Activated CD4-positive, alpha-beta memory T cell treated with anti-CD3 and anti-CD28 coated beads, Interleukin-2, amount 10 ng/mL, durations not matched to agents 7 days and 5 days (primary cell): Measurements from ENCODE around the gene KAZN. TPM values are rescaled to one million over a fixed set of nuclear protein-coding genes. Genes with fewer than 3 reads are reported as not detected.

Source experiments
- CTCF ChIA-PET: fragments of 350-600 bp; sonication (Branson Sonifier 250); formaldehyde crosslinking; loops from one replicate; lab custom pipeline; 2021; ENCODE audit warnings: antibody characterized with exemption, inconsistent platforms; lab: Charles Lee
- POLR2A ChIA-PET: fragments of 350-600 bp; sonication (Branson Sonifier 250); formaldehyde crosslinking; loops from one replicate; lab custom pipeline; 2021; ENCODE audit warnings: antibody characterized with exemption; lab: Charles Lee
- DNase-seq: peaks from one replicate; pipeline ENCODE4 v3.0.0-alpha.2; 2020
- H3K27ac Mint-ChIP-seq: one replicate; pipeline ENCODE4 v1.8.0; 2021; ENCODE audit warnings: mild to moderate bottlenecking, mixed read lengths
- H3K27me3 Mint-ChIP-seq: one replicate; pipeline ENCODE4 v1.8.0; 2021; ENCODE audit warnings: mixed read lengths
- H3K36me3 Mint-ChIP-seq: one replicate; pipeline ENCODE4 v1.8.0; 2021; ENCODE audit warnings: low read depth, mixed read lengths
- H3K4me1 Mint-ChIP-seq: one replicate; pipeline ENCODE4 v1.8.0; 2021; ENCODE audit warnings: mixed read lengths
- H3K4me3 Mint-ChIP-seq: one replicate; pipeline ENCODE4 v1.8.0; 2021; ENCODE audit warnings: mild to moderate bottlenecking, mixed read lengths
- H3K9me3 Mint-ChIP-seq: one replicate; pipeline ENCODE4 v1.8.0; 2021; ENCODE audit warnings: mixed read lengths
- total RNA-seq, 2 experiments: library from RNA; stranded (reverse); gene quantifications; one replicate each; pipeline ENCODE4 v1.2.3, GENCODE V29; 2021

The KAZN gene
- total RNA-seq, 2 experiments from 2014 or later: 0.30 to 0.43 TPM

DNA sequence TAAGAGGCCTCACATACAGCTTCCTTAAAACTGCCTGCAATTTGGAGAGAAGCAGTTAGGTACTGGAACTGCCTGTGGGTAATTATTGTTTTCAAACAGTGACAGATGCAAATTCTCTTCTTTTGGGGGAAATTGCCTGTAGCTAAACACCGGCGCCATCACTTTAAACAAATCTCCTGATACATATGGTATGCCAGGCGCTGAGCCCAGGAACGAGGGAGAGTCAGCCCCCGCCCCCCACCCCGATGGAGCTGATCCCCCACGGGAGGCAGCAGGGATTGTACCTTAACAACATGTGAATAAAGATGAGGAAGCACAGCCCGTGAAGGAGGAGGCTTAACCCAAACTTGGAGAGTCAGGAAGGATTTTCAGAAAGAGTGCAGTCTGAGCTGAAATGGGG lies 562.1 kb downstream of the KAZN start:
- POLR2A ChIA-PET: no interaction called here
- H3K9me3 Mint-ChIP-seq: no peaks in the 10 kb centered on the region
- H3K36me3 Mint-ChIP-seq: no peaks in the 10 kb centered on the region
- no peak for DNase-seq
- H3K4me3 Mint-ChIP-seq: no peak overlapping the region
- H3K27ac Mint-ChIP-seq: no peak overlapping the region
- CTCF ChIA-PET: interaction anchor here (0.8 to 1.2 kb wide), 2 partner anchors 12 to 16 kb away, joined by 3 read pairs; no protein-coding TSS in a partner anchor
- peaks cover 16% of the 10 kb centered on the region for H3K4me1 Mint-ChIP-seq
- peaks cover 15% of the 10 kb centered on the region for H3K27me3 Mint-ChIP-seq

GRCh38 chr1:15167386-15167785 lies 568.9 kb downstream of the KAZN start:
- POLR2A ChIA-PET: no interaction called here
- no peak for DNase-seq
- Mint-ChIP-seq H3K4me3 (no peak overlapping the region), H3K36me3 (no peaks in the 10 kb centered on the region), H3K27ac (no peak overlapping the region), H3K9me3 (no peaks in the 10 kb centered on the region), H3K4me1 (no peaks in the 10 kb centered on the region), H3K27me3 (peaks cover 18% of the 10 kb centered on the region)
- CTCF ChIA-PET: no interaction called here
